HG02759 (cell line): Measurements from ENCODE around the gene BAZ1B.
A peak's percentile ranks its signal among the peaks of the same experiment; 100 is the strongest.
"Not testable (repeated sequence)": the region's sequence is repeated elsewhere in the genome, so short reads cannot be mapped to it uniquely, and the experiment has no call there.

ENCODE experiments used
- ATAC-seq: cut with Tn5 transposase; IDR thresholded peaks from one replicate; pipeline ENCODE4 v1.9.1; 2021; ENCODE audit warnings: mild to moderate bottlenecking, moderate library complexity; ENCODE audit not compliant: unreplicated experiment

BAZ1B gene

GRCh38 chr7:73544678-73545077, 22.6 kb upstream of the BAZ1B start:
- no peak for ATAC-seq

GRCh38 chr7:73541722-73542121, 19.6 kb upstream of the BAZ1B start:
- ATAC-seq = no peak

DNA sequence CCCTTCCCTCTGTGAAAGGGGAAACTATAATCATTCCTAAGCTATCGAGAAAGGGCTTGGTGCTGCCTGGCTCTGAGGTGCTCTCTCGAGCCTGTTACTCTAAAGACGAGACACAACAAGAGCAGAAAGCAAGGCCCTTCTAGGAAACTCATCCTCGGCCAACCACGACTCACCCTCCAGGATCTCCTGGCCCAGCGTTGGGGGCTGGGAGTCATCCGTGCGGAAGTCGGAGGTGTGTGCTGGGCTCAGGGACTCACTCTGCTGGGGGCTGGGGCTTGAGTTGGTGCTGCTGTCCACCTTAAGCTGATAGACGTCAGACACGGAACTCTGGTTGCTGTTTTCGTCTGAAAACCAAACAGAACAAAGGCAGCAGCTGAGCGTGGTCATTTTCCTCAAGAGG, 17.6 kb upstream of the BAZ1B start:
- ATAC-seq = no peak

GRCh38 chr7:73538510-73538909, 16.4 kb upstream of the BAZ1B start:
- not testable (repeated sequence) for ATAC-seq

DNA sequence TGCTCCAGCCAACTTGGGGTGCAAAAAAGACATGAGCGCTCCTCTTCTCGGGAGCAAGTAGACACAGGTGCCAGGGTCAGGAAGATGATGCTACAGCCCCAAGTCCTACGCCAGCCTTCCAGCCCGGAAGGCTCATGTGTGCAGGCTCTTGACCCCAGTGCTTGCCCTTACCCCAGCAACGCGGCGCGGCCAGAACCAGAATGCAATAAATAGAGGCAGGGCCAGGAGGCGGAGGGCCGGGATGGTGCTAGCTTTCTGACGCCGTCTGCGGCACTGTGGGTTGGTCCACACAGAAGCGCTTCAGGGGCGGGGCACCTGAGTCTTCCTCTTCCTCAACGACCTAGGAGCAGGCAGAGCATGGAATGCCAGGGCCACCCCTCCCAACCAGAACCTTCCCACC, 15.0 kb upstream of the BAZ1B start:
- ATAC-seq = no peak

GRCh38 chr7:73536479-73536878, 14.4 kb upstream of the BAZ1B start:
- no peak for ATAC-seq

DNA sequence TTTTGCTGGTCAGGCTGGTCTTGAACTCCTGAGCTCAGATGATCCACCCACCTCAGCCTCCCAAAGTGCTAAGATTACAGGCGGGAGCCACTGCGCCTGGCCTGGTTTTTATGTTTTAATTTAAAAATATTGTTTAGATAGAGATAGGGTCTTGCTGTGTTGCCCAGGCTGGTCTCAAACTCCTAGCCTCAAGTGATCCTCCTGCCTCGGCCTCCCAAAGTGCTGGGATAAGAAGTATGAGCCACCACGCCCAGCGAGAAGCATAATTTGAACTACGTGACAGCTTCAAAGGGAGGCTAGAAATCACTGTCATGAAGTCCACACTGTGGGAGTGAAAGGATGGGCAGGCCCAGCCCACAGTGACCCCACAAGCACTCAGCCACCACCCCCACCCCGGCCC, 13.8 kb upstream of the BAZ1B start:
- ATAC-seq = not testable (repeated sequence)

GRCh38 chr7:73533742-73534141, 11.6 kb upstream of the BAZ1B start:
- ATAC-seq = no peak

DNA sequence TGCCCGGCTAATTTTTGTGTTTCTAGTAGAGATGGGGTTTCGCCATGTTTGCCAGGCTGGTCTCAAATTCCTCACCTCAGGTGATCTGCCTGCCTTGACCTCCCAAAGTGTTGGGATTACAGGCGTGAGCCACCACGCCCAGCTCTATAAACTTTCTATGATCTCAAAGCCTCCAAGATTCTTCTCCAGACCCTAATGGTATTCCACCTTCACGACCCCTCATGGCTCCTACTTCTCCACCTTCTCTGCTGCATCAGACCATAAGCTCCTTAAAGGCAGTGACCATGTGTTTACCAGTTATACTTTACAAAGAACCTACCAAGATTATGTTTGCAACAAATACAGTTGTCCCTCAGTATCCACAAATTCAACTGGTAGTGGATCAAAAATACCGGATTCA, 10.1 kb upstream of the BAZ1B start:
- ATAC-seq = no peak

DNA sequence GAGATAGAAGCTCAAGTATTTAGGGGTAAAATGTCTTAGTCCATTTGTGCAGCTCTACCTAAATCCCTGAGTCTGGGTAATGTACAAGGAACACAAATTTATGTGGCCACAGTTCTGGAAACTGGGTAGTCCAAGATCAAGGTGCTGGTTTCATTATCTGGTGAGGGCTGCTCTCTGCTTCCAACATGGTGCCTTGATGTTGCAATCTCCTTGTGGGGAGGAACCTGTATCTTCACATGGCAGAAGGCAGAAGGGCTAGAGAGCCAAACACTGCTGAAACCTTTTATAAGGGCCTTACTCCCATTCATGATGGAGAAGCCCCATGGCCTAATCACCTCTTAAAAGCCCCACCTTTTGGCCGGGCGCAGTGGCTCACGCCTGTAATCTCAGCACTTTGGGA, 8.7 kb upstream of the BAZ1B start:
- ATAC-seq = no peak

DNA sequence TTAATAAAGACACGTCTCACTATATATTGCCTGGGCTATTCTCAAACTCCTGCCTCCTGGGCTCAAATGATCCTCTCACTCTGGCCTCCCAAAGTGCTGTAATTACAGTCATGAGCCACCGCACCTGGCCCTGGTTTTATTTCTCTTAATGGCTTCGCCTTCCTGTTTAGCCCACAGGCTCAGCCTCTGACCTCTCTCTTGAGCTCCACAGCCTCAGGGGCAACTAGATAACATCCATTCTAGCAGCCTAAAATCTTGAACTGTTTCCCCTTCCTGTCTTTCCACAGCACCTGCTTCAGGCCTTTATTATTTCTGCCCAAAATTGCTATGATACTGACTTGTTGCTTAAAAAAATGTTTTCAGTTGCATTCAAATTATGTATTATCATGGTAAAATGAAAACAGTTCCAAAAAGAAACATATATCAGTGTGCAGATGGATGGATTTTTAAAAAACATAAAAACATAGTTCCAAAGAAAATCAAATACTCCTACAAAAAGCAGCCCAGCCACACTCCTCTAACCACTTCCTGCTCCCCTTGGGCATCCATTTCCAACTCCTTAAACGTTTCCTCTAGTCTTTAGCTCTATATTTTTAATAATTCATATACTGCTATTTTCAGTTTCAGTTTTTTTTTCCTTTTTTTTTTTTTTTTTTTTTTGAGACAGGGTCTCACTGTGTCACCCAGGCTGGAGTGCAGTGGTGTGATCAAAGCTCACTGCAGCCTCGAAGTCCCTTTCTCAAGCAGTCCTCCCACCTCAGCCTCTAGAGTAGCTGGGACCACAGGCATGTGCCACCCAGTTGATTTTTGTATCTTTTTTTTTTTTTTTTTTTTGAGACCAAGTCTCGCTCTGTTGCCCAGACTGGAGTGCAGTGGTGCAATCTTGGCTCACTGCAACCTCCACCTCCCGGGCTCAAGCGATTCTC, 5.1 kb upstream of the BAZ1B start:
- ATAC-seq = no peak

DNA sequence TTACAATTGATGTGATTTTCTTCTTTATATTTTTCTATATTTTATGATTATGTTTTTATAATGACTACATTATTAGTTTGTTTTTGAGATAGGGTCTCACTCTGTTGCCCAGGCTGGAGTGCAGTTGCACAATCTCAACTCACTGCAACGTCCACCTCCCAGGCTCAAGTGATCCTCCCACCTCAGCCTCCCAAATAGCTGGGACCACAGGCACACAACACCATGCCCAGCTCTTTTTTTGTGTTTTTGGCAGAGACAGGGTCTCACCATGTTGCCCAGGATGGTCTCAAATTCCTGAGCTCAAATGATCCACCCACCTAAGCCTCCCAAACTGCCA, 4.0 kb upstream of the BAZ1B start:
- not testable (repeated sequence) for ATAC-seq

- peak; percentile 55 for ATAC-seq
These were observed 423 bp downstream of the BAZ1B start for GRCh38 chr7:73521636-73522104.

GRCh38 chr7:73520673-73521635, 1.1 kb downstream of the BAZ1B start:
- no peak for ATAC-seq

- ATAC-seq = no peak
These were observed 2.0 kb downstream of the BAZ1B start for GRCh38 chr7:73519867-73520672.

DNA sequence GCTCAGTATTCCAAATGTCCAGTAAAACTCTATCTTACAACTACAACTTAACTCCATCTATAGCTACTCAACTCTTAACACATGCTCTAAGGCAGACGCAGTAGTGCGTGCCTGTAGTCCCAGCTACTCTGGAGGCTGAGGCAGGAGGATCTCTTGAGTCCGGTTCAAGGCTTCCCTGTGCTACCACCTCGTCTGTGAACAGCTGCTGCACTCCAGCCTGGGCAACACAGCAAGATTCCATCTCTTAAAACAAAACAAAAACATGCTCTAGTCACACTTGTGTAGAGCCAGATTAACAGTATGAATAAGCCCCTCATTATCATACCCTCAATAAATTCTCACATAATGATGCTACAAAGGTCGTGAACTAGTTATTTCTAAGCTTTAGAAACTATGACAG, 3.6 kb downstream of the BAZ1B start:
- ATAC-seq = no peak

GRCh38 chr7:73517241-73517995, 4.7 kb downstream of the BAZ1B start:
- no peak for ATAC-seq

DNA sequence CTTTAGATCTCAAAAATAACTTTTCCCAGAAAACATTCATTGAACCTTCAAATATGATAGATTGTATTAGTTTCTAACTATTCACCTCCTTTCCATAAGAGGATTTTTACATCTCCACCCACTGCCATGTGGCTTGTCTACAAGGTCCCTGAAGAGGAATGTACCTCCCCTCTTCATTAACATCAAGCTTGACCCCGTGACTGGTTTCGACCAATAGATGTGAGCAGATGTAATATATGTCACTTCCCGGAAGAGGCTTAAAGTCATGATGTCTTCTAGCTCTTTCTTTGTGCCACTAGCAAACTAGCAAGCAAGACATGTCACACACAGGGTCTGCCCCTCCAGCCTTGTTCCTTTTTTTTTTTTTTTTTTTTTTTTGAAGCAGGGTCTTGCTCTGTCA, 6.9 kb downstream of the BAZ1B start:
- no peak for ATAC-seq

- ATAC-seq = no peak
These were observed 9.9 kb downstream of the BAZ1B start for GRCh38 chr7:73512018-73512780.
